IPS-20b (cell line): ENCODE measurements around the gene EVPL.

ENCODE experiments used
- H3K27ac ChIP-seq: one replicate; pipeline ENCODE4 v1.5.1; 2013; ENCODE audit warnings: low read length
- H3K27me3 ChIP-seq: 2 replicates; pipeline ENCODE4 v1.6.1; 2013; ENCODE audit warnings: mild to moderate bottlenecking, low read length, inconsistent platforms; ENCODE audit not compliant: insufficient read depth
- H3K36me3 ChIP-seq: 2 replicates; pipeline ENCODE4 v1.6.1; 2013; ENCODE audit warnings: low read depth, mild to moderate bottlenecking, inconsistent platforms, low read length, moderate library complexity; ENCODE audit not compliant: insufficient read depth
- H3K4me1 ChIP-seq: 2 replicates; pipeline ENCODE4 v1.6.1; 2013; ENCODE audit warnings: mild to moderate bottlenecking, control low read depth, inconsistent platforms, low read length, moderate library complexity; ENCODE audit not compliant: insufficient read depth
- H3K4me3 ChIP-seq: 2 replicates; pipeline ENCODE4 v1.5.1; 2013; ENCODE audit warnings: mild to moderate bottlenecking, low read length, inconsistent platforms
- H3K9ac ChIP-seq: 2 replicates; pipeline ENCODE4 v1.6.1; 2013; ENCODE audit warnings: low read depth, mild to moderate bottlenecking, inconsistent platforms, low read length, moderate library complexity
- H3K9me3 ChIP-seq: 2 replicates; pipeline ENCODE4 v1.6.1; 2013; ENCODE audit warnings: mild to moderate bottlenecking, low read depth, low read length, inconsistent platforms; ENCODE audit not compliant: insufficient read depth

Gene EVPL

GRCh38 chr17:76024353-76024752 lies 2.8 kb downstream of the EVPL start:
- Histone ChIP-seq H3K9ac (no peak overlapping the region), H3K27ac (no peak overlapping the region), H3K4me3 (no peak overlapping the region), H3K9me3 (no peaks in the 10 kb centered on the region), H3K36me3 (no peaks in the 10 kb centered on the region), H3K27me3 (no peaks in the 10 kb centered on the region), H3K4me1 (no peaks in the 10 kb centered on the region; the same call in 1 of the 2 replicates)

GRCh38 chr17:76023900-76024237 lies 3.2 kb downstream of the EVPL start:
- Histone ChIP-seq H3K27me3 (no peaks in the 10 kb centered on the region), H3K36me3 (no peaks in the 10 kb centered on the region), H3K4me1 (no peaks in the 10 kb centered on the region), H3K9me3 (no peaks in the 10 kb centered on the region), H3K4me3 (no peak overlapping the region), H3K9ac (no peak overlapping the region), H3K27ac (no peak overlapping the region)

GRCh38 chr17:76022973-76023899 lies 3.9 kb downstream of the EVPL start:
- H3K4me1 ChIP-seq: no peaks in the 10 kb centered on the region
- H3K27me3 ChIP-seq: no peaks in the 10 kb centered on the region
- H3K36me3 ChIP-seq: no peaks in the 10 kb centered on the region
- no peak overlapping the region for H3K9ac ChIP-seq
- H3K9me3 ChIP-seq: no peaks in the 10 kb centered on the region
- H3K27ac ChIP-seq: no peak overlapping the region
- no peak overlapping the region for H3K4me3 ChIP-seq

- no peak overlapping the region for H3K4me3 ChIP-seq
- H3K36me3 ChIP-seq: no peaks in the 10 kb centered on the region
- H3K9me3 ChIP-seq: no peaks in the 10 kb centered on the region
- no peaks in the 10 kb centered on the region for H3K4me1 ChIP-seq
- no peak overlapping the region for H3K9ac ChIP-seq
- H3K27ac ChIP-seq: no peak overlapping the region
- H3K27me3 ChIP-seq: no peaks in the 10 kb centered on the region
Measured at GRCh38 chr17:76022285-76022684, 4.8 kb downstream of the EVPL start.

- Histone ChIP-seq H3K36me3 (no peaks in the 10 kb centered on the region), H3K4me3 (no peak overlapping the region), H3K9ac (no peak overlapping the region), H3K27ac (no peak overlapping the region), H3K9me3 (no peaks in the 10 kb centered on the region), H3K4me1 (no peaks in the 10 kb centered on the region), H3K27me3 (no peaks in the 10 kb centered on the region)
Measured at GRCh38 chr17:76019833-76020467, 7.2 kb downstream of the EVPL start.

- H3K27me3 ChIP-seq: no peaks in the 10 kb centered on the region
- H3K36me3 ChIP-seq: no peaks in the 10 kb centered on the region
- no peak overlapping the region for H3K27ac ChIP-seq
- no peaks in the 10 kb centered on the region for H3K4me1 ChIP-seq
- H3K9ac ChIP-seq: no peak overlapping the region
- no peaks in the 10 kb centered on the region for H3K9me3 ChIP-seq
- no peak overlapping the region for H3K4me3 ChIP-seq
Measured at GRCh38 chr17:76018801-76019200, 8.3 kb downstream of the EVPL start.

GRCh38 chr17:76018340-76018680 lies 8.8 kb downstream of the EVPL start:
- Histone ChIP-seq H3K4me1 (no peaks in the 10 kb centered on the region), H3K27me3 (no peaks in the 10 kb centered on the region), H3K4me3 (no peak overlapping the region), H3K9ac (no peak overlapping the region), H3K36me3 (no peaks in the 10 kb centered on the region), H3K9me3 (no peaks in the 10 kb centered on the region), H3K27ac (no peak overlapping the region)

- Histone ChIP-seq H3K9ac (no peak overlapping the region), H3K36me3 (no peaks in the 10 kb centered on the region), H3K27ac (no peak overlapping the region), H3K4me1 (no peaks in the 10 kb centered on the region), H3K4me3 (no peak overlapping the region), H3K9me3 (no peaks in the 10 kb centered on the region), H3K27me3 (no peaks in the 10 kb centered on the region)
Measured at GRCh38 chr17:76017481-76018339, 9.4 kb downstream of the EVPL start.

GRCh38 chr17:76014925-76015261 lies 12.2 kb downstream of the EVPL start:
- H3K27ac ChIP-seq: no peak overlapping the region
- H3K36me3 ChIP-seq: no peaks in the 10 kb centered on the region
- no peak overlapping the region for H3K9ac ChIP-seq
- no peaks in the 10 kb centered on the region for H3K9me3 ChIP-seq
- H3K27me3 ChIP-seq: no peaks in the 10 kb centered on the region
- no peak overlapping the region for H3K4me3 ChIP-seq
- no peaks in the 10 kb centered on the region for H3K4me1 ChIP-seq

- H3K27ac ChIP-seq: no peak overlapping the region
- no peaks in the 10 kb centered on the region for H3K36me3 ChIP-seq
- no peak overlapping the region for H3K4me3 ChIP-seq
- H3K27me3 ChIP-seq: no peaks in the 10 kb centered on the region
- H3K9ac ChIP-seq: no peak overlapping the region
- no peaks in the 10 kb centered on the region for H3K9me3 ChIP-seq
- H3K4me1 ChIP-seq: no peaks in the 10 kb centered on the region
Measured at GRCh38 chr17:76014100-76014924, 12.8 kb downstream of the EVPL start.

GRCh38 chr17:76013377-76013932 lies 13.7 kb downstream of the EVPL start:
- no peaks in the 10 kb centered on the region for H3K36me3 ChIP-seq
- no peaks in the 10 kb centered on the region for H3K27me3 ChIP-seq
- H3K9me3 ChIP-seq: no peaks in the 10 kb centered on the region
- H3K4me3 ChIP-seq: no peak overlapping the region
- H3K27ac ChIP-seq: no peak overlapping the region
- no peaks in the 10 kb centered on the region for H3K4me1 ChIP-seq
- H3K9ac ChIP-seq: no peak overlapping the region
